OCI-LY7 (cell line): ENCODE data around the gene EXOC6B. TPM values are rescaled to one million over a fixed set of nuclear protein-coding genes. Genes with fewer than 3 reads are reported as not detected.

Experiments
- BruUV-seq: library from RNA; stranded (reverse); fragments of 400-500 nt; replicated peaks from 2 replicates; lab custom pipeline; 2021; lab: Mats Ljungman, UMichigan
- CTCF ChIA-PET: fragments of 300-600 bp; sonication (Branson Sonifier 250); formaldehyde crosslinking; loops from one replicate; lab custom pipeline; 2022; ENCODE audit warnings: antibody characterized with exemption; ENCODE audit not compliant: unreplicated experiment; lab: Charles Lee
- POLR2A ChIA-PET: fragments of 300-600 bp; sonication (Branson Sonifier 250); formaldehyde crosslinking; loops from one replicate; lab custom pipeline; 2022; ENCODE audit warnings: antibody characterized with exemption; lab: Charles Lee
- DNase-seq: peaks from one replicate; pipeline ENCODE4 v3.0.0-alpha.2; 2015; ENCODE audit warnings: low spot score
- H2AFZ ChIP-seq: fragments of 200-600 bp; sonication (generic), shearing (Covaris generic); 2 replicates; pipeline ENCODE4 v1.6.1; 2014; ENCODE audit warnings: mild to moderate bottlenecking, antibody characterized with exemption, low read length, moderate library complexity
- H3K27ac ChIP-seq: fragments of 200-600 bp; sonication (generic); 2 replicates; pipeline ENCODE4 v1.5.1; 2014; ENCODE audit warnings: mixed run types, low read depth, mild to moderate bottlenecking, moderate library complexity, low read length, inconsistent platforms; ENCODE audit not compliant: poor library complexity, severe bottlenecking
- H3K36me3 ChIP-seq: fragments of 200-600 bp; sonication (generic); 2 replicates; pipeline ENCODE4 v1.6.1; 2014; ENCODE audit warnings: mild to moderate bottlenecking, antibody characterized with exemption, low read length, moderate library complexity, mixed read lengths; ENCODE audit not compliant: insufficient read depth
- H3K4me1 ChIP-seq: fragments of 200-600 bp; sonication (generic); 2 replicates; pipeline ENCODE4 v1.5.1; 2014; ENCODE audit warnings: mild to moderate bottlenecking, low read length; ENCODE audit not compliant: insufficient read depth, poor library complexity, severe bottlenecking
- H3K4me2 ChIP-seq: fragments of 200-600 bp; sonication (generic); 2 replicates; pipeline ENCODE4 v1.6.1; 2014; ENCODE audit warnings: mild to moderate bottlenecking, low read length
- H3K4me3 ChIP-seq: fragments of 200-600 bp; sonication (generic); 2 replicates; pipeline ENCODE4 v1.5.1; 2014; ENCODE audit warnings: mild to moderate bottlenecking, low read depth, low read length; ENCODE audit not compliant: poor library complexity, severe bottlenecking
- H3K79me2 ChIP-seq: fragments of 200-600 bp; sonication (generic); 2 replicates; pipeline ENCODE4 v1.6.1; 2016; ENCODE audit warnings: low read depth, mild to moderate bottlenecking, low read length, moderate library complexity, mixed read lengths; ENCODE audit not compliant: insufficient read depth
- H3K9me2 ChIP-seq: fragments of 200-600 bp; sonication (generic); 2 replicates; pipeline ENCODE4 v1.6.1; 2016; ENCODE audit warnings: mild to moderate bottlenecking, low read length, mixed read lengths; ENCODE audit not compliant: insufficient read depth
- H3K9me3 ChIP-seq: fragments of 200-600 bp; sonication (generic); 2 replicates; pipeline ENCODE4 v1.6.1; 2014; ENCODE audit warnings: mild to moderate bottlenecking, mixed run types, low read length, mixed read lengths
- H4K20me1 ChIP-seq: fragments of 200-600 bp; sonication (generic); 2 replicates; pipeline ENCODE4 v1.6.1; 2014; ENCODE audit warnings: mild to moderate bottlenecking, antibody characterized with exemption, low read length, moderate library complexity, mixed read lengths; ENCODE audit not compliant: insufficient read depth
- EZH2phosphoT487 ChIP-seq: fragments of 200-600 bp; sonication (generic); IDR thresholded peaks from 2 replicates; pipeline ENCODE4 v1.6.1; 2018; ENCODE audit warnings: low read depth, borderline replicate concordance, mild to moderate bottlenecking, mixed run types, antibody characterized with exemption, low read length, moderate library complexity, mixed read lengths
- intact Hi-C: fragments of 100-400 bp; cut with micrococcal nuclease; formaldehyde crosslinking; loops from one replicate; pipeline ENCODE4 v1.10.0; 2022; ENCODE audit not compliant: unreplicated experiment
- total RNA-seq, 2 experiments: library from RNA; depleted of rRNA in 1 of 2; stranded (reverse); fragments of >200 nt in 1 of 2; shearing (Covaris generic) in 1 of 2; gene quantifications; 2 replicates each; pipeline ENCODE4 v1.2.3, GENCODE V29; 2014 to 2022
- TF ChIP-seq, protein P1 (sequence below): fragments of 200-600 bp; sonication (generic); conservative IDR thresholded peaks from 2 replicates; pipeline ENCODE4 v1.5.1; 2014; ENCODE audit warnings: mild to moderate bottlenecking, antibody characterized with exemption, low read length, moderate library complexity, mixed read lengths

The EXOC6B gene
- total RNA-seq, 2 experiments from 2014 or later = 5.1 TPM; not detected in 1

DNA sequence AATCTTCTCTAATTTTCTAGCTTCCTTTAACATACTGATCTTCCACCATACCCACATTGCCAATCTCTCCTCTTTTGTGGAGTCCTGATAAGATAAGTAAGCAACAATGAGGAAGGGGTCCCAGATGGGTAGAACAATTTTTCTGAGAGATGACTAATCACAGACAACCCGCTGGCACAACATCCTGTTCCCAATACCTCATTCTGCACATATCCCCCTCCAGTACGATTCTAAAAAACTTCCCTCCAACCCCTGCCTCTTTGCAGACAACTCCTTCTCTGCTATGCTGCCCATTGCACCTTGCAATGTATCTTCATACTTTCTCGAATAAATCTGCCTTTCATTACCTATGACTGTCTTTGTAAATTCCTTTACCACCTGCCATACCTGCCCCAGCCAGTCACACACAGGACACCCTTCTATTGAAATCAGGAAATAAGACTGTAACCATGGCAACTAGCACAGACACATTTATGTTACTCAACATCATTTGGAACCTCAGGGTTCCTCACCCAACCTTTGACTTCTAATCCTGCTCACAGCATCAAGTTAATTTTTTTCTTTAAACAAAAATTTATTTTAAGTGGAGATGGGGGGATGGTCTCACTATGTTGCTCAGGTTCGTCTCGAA, 7.4 kb upstream of the EXOC6B start:
- DNase-seq = no peak
- Histone ChIP-seq H3K9me3 (no peaks in the 10 kb centered on the region), H3K4me3 (no peak overlapping the region), H3K4me2 (no peak overlapping the region), H4K20me1 (no peaks in the 10 kb centered on the region), H3K9me2 (no peaks in the 10 kb centered on the region), H3K79me2 (no peaks in the 10 kb centered on the region), H3K4me1 (no peaks in the 10 kb centered on the region), H2AFZ (no peak overlapping the region), H3K27ac (no peak overlapping the region), H3K36me3 (no peaks in the 10 kb centered on the region)
- ChIA-PET CTCF (no interaction called here), POLR2A (interaction anchor here (1.8 kb wide), 1 partner anchor 9 kb away, joined by 5 read pairs; no protein-coding TSS in a partner anchor)
- intact Hi-C loops = no loop called here
- BruUV-seq = no TSS peak
- TF ChIP-seq, protein P1, sequence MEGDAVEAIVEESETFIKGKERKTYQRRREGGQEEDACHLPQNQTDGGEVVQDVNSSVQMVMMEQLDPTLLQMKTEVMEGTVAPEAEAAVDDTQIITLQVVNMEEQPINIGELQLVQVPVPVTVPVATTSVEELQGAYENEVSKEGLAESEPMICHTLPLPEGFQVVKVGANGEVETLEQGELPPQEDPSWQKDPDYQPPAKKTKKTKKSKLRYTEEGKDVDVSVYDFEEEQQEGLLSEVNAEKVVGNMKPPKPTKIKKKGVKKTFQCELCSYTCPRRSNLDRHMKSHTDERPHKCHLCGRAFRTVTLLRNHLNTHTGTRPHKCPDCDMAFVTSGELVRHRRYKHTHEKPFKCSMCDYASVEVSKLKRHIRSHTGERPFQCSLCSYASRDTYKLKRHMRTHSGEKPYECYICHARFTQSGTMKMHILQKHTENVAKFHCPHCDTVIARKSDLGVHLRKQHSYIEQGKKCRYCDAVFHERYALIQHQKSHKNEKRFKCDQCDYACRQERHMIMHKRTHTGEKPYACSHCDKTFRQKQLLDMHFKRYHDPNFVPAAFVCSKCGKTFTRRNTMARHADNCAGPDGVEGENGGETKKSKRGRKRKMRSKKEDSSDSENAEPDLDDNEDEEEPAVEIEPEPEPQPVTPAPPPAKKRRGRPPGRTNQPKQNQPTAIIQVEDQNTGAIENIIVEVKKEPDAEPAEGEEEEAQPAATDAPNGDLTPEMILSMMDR = no peak
- no peak for TF ChIP-seq EZH2phosphoT487

DNA sequence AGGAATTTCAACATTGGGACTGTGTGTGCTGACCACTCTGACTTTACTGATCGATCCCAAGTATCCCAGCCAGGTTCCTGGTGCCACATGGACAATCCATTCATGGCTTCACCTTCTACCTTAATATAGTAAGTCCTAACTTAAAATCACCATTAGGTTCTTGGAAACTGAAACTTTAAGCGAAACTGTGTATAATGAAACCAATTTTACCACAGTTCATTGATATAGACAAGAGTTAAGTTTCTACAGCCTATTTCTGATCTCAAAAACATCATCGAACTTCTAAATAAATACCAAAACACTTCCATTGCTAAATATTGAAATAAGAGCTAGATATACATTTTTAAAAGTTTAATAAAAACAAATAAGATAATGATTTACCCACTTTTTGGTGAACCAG, 4.4 kb upstream of the EXOC6B start:
- ChIA-PET CTCF (no interaction called here), POLR2A (no interaction called here)
- BruUV-seq = no TSS peak
- no peak overlapping the region for H2AFZ ChIP-seq
- H3K9me3 ChIP-seq = no peaks in the 10 kb centered on the region
- H4K20me1 ChIP-seq = no peaks in the 10 kb centered on the region
- no peak overlapping the region for H3K27ac ChIP-seq
- no peaks in the 10 kb centered on the region for H3K36me3 ChIP-seq
- H3K4me1 ChIP-seq = no peaks in the 10 kb centered on the region
- DNase-seq = no peak
- H3K79me2 ChIP-seq = no peaks in the 10 kb centered on the region
- H3K4me2 ChIP-seq = no peak overlapping the region
- TF ChIP-seq EZH2phosphoT487 = no peak
- TF ChIP-seq, protein P1 = no peak
- H3K4me3 ChIP-seq = no peak overlapping the region
- no peaks in the 10 kb centered on the region for H3K9me2 ChIP-seq
- intact Hi-C loops = no loop called here

DNA sequence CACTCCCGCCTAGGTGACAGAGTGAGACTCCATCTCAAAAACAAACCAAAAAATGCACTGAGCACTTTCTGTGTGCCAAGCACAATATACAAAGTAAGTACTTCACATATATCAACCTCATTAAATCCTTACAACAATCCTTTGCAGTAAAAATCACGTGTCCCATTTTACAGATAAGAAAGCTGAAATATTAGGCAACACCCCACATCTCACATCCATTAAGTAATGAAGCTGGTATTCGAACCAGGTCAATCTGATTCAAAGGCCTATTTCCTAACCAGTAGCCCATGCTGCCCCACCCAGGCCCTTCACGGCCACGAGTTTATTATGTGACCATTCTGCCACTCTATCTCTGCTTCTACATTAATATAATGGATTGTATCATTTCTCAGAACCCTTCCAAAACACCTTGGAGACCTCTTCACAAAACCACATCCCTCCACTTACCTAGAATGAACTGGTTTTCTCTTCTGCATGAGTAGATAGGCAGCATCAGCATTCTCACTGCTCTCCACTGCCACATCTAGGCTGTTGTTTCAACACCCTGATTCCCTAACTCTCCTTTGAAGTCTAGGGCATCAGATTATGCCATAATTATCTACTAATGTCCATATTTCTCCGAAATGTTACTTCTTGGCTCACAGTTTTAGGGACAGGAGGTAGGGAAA, 3.1 kb upstream of the EXOC6B start:
- no peak overlapping the region for H2AFZ ChIP-seq
- intact Hi-C loops = no loop called here
- DNase-seq = no peak
- H3K4me2 ChIP-seq = no peak overlapping the region
- no peak for TF ChIP-seq EZH2phosphoT487
- TF ChIP-seq, protein P1 = no peak
- no peaks in the 10 kb centered on the region for H3K79me2 ChIP-seq
- H3K4me1 ChIP-seq = no peaks in the 10 kb centered on the region
- H3K9me2 ChIP-seq = no peaks in the 10 kb centered on the region
- no peaks in the 10 kb centered on the region for H3K36me3 ChIP-seq
- H3K4me3 ChIP-seq = no peak overlapping the region
- BruUV-seq = no TSS peak
- no peak overlapping the region for H3K27ac ChIP-seq
- H4K20me1 ChIP-seq = no peaks in the 10 kb centered on the region
- ChIA-PET CTCF (no interaction called here), POLR2A (no interaction called here)
- H3K9me3 ChIP-seq = no peaks in the 10 kb centered on the region
